LNCaP clone FGC (cell line): ENCODE results near the gene FGF9.

ENCODE experiments used
- DNase-seq: peaks from one replicate; pipeline ENCODE4 v3.0.0-alpha.2; 2011; ENCODE audit warnings: low read depth
- H3K4me3 ChIP-seq: 2 replicates; pipeline ENCODE4 v1.5.1; 2011; ENCODE audit warnings: mild to moderate bottlenecking, low read depth, low read length, control low read depth
- CTCF ChIP-seq: IDR thresholded peaks from 2 replicates; pipeline ENCODE4 v1.5.1; 2012; ENCODE audit warnings: mild to moderate bottlenecking; ENCODE audit not compliant: control insufficient read depth, insufficient read depth; ENCODE audit errors: extremely low read depth

Gene FGF9

GRCh38 chr13:21691928-21692327, 21.1 kb downstream of the FGF9 start:
- TF ChIP-seq CTCF, result no peak
- DNase-seq, result no peak
- no peak overlapping the region for H3K4me3 ChIP-seq

GRCh38 chr13:21694831-21695230, 24.0 kb downstream of the FGF9 start:
- TF ChIP-seq CTCF, result no peak
- DNase-seq, result peak; percentile 85
- H3K4me3 ChIP-seq, result no peak overlapping the region

- no peak overlapping the region for H3K4me3 ChIP-seq
- no peak for DNase-seq
- no peak for TF ChIP-seq CTCF
These were observed 24.7 kb downstream of the FGF9 start for GRCh38 chr13:21695546-21695945.

GRCh38 chr13:21696865-21697448, 26.1 kb downstream of the FGF9 start:
- DNase-seq, result no peak
- TF ChIP-seq CTCF, result no peak
- no peak overlapping the region for H3K4me3 ChIP-seq

GRCh38 chr13:21698817-21699679, 28.2 kb downstream of the FGF9 start:
- H3K4me3 ChIP-seq, result no peak overlapping the region

GRCh38 chr13:21701460-21701859, 30.6 kb downstream of the FGF9 start:
- no peak for TF ChIP-seq CTCF
- no peak for DNase-seq

More at GRCh38 chr13:21698817-21699679, 28.2 kb downstream of the FGF9 start:
- no peak for TF ChIP-seq CTCF
- no peak for DNase-seq

More at GRCh38 chr13:21701460-21701859, 30.6 kb downstream of the FGF9 start:
- H3K4me3 ChIP-seq, result no peak overlapping the region
